Parathyroid adenoma (tissue), 2 donors: ENCODE results near the gene CPA2.

Source experiments
- H2AFZ ChIP-seq: fragments of 300-600 bp; sonication (generic); one replicate; pipeline ENCODE4 v1.7.0; 2017; ENCODE audit warnings: antibody characterized with exemption, mild to moderate bottlenecking
- H3K27ac ChIP-seq: fragments of 300-600 bp; sonication (generic); one replicate; pipeline ENCODE4 v1.7.0; 2017
- H3K27me3 ChIP-seq: fragments of 300-600 bp; sonication (generic); one replicate; pipeline ENCODE4 v1.7.0; 2017; ENCODE audit warnings: low read length; ENCODE audit not compliant: control insufficient read depth, insufficient read depth
- H3K36me3 ChIP-seq: fragments of 300-600 bp; sonication (generic); one replicate; pipeline ENCODE4 v1.7.0; 2017; ENCODE audit warnings: low read length; ENCODE audit not compliant: control insufficient read depth, insufficient read depth
- H3K4me1 ChIP-seq: fragments of 300-600 bp; sonication (generic); one replicate; pipeline ENCODE4 v1.7.0; 2017; ENCODE audit warnings: control low read depth
- H3K4me2 ChIP-seq: fragments of 300-600 bp; sonication (generic); one replicate; pipeline ENCODE4 v1.7.0; 2017; ENCODE audit warnings: low read length
- H3K4me3 ChIP-seq: fragments of 300-600 bp; sonication (generic); one replicate; pipeline ENCODE4 v1.7.0; 2017; ENCODE audit warnings: low read depth, low read length
- H3K79me2 ChIP-seq: fragments of 300-600 bp; sonication (generic); one replicate; pipeline ENCODE4 v1.7.0; 2017; ENCODE audit warnings: control low read depth
- H3K9ac ChIP-seq: fragments of 300-600 bp; sonication (generic); one replicate; pipeline ENCODE4 v1.7.0; 2017; ENCODE audit warnings: mild to moderate bottlenecking
- H3K9me3 ChIP-seq: fragments of 300-600 bp; sonication (generic); one replicate; pipeline ENCODE4 v1.7.0; 2017; ENCODE audit warnings: low read length; ENCODE audit not compliant: control insufficient read depth
- CTCF ChIP-seq: fragments of 300-600 bp; sonication (generic); IDR thresholded peaks from one replicate; pipeline ENCODE4 v1.7.0; 2017; ENCODE audit warnings: antibody characterized with exemption, mild to moderate bottlenecking
- donor health status: primary hyperparathyroidism.

Gene CPA2

GRCh38 chr7:130266258-130266960, at the start of gene CPA2:
TSS of gene CPA2 (plus strand) at chr7:130266863. CDS start at chr7:130266882, 19 bp downstream.
- Histone ChIP-seq H3K27me3 (no peaks in the 10 kb centered on the region), H3K79me2 (no peaks in the 10 kb centered on the region), H3K36me3 (no peaks in the 10 kb centered on the region), H3K9me3 (no peaks in the 10 kb centered on the region), H3K4me2 (no peak within 1 kb of the TSS), H3K27ac (no peak within 1 kb of the TSS), H2AFZ (no peak within 1 kb of the TSS), H3K4me1 (no peaks in the 10 kb centered on the region), H3K9ac (no peak within 1 kb of the TSS), H3K4me3 (no peak within 1 kb of the TSS)
- TF ChIP-seq CTCF: no peak

- Histone ChIP-seq H3K4me1 (no peaks in the 10 kb centered on the region), H3K36me3 (no peaks in the 10 kb centered on the region), H3K4me2 (no peak overlapping the region), H3K9me3 (no peaks in the 10 kb centered on the region), H3K27me3 (no peaks in the 10 kb centered on the region), H3K27ac (no peak overlapping the region), H2AFZ (no peak overlapping the region), H3K9ac (no peak overlapping the region), H3K79me2 (no peaks in the 10 kb centered on the region), H3K4me3 (no peak overlapping the region)
- TF ChIP-seq CTCF: no peak
Observed at GRCh38 chr7:130218806-130219620, 47.6 kb upstream of the CPA2 start.

GRCh38 chr7:130219871-130220270, 46.8 kb upstream of the CPA2 start:
- TF ChIP-seq CTCF: no peak
- no peak overlapping the region for H3K4me2 ChIP-seq
- no peak overlapping the region for H2AFZ ChIP-seq
- H3K27me3 ChIP-seq: no peaks in the 10 kb centered on the region
- no peak overlapping the region for H3K27ac ChIP-seq
- H3K36me3 ChIP-seq: no peaks in the 10 kb centered on the region
- no peak overlapping the region for H3K9ac ChIP-seq
- H3K9me3 ChIP-seq: no peaks in the 10 kb centered on the region
- no peak overlapping the region for H3K4me3 ChIP-seq
- H3K4me1 ChIP-seq: no peaks in the 10 kb centered on the region
- H3K79me2 ChIP-seq: no peaks in the 10 kb centered on the region

GRCh38 chr7:130221746-130222145, 44.9 kb upstream of the CPA2 start:
- Histone ChIP-seq H2AFZ (no peak overlapping the region), H3K9me3 (no peaks in the 10 kb centered on the region), H3K36me3 (no peaks in the 10 kb centered on the region), H3K4me3 (no peak overlapping the region), H3K27me3 (no peaks in the 10 kb centered on the region), H3K4me2 (no peak overlapping the region), H3K9ac (no peak overlapping the region), H3K4me1 (no peaks in the 10 kb centered on the region), H3K79me2 (no peaks in the 10 kb centered on the region), H3K27ac (no peak overlapping the region)
- no peak for TF ChIP-seq CTCF
